Measurements from ENCODE around the gene FBXO46.

The FBXO46 gene

GRCh38 chr19:45663800-45664199 lies 66.9 kb downstream of the FBXO46 start:
- no peak for TF ChIP-seq CTCF (IDR thresholded peaks at IDR 0.05; ENCODE audit: low read depth, low read length)

DNA sequence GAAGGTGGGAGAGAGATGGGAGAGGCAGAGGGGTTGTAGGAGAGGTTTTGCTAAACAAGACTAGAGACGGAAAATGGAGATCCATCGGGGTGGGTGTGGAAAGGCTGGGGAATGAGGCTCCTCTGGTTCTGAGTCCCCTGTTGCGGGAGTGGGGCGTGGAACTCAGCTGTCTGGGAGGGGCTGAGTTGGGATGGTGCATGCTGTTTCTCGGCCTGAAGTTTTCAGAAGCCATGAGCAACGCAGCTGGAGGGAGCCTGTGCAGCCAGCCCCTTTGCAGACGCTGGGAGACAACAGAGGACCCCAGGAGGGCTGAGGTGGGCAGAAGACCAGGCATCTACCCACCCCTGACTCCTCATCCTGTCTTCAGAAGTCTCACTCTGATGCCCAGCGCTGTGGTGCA lies 70.1 kb downstream of the FBXO46 start:
- no peak for TF ChIP-seq CTCF (IDR thresholded peaks at IDR 0.05; ENCODE audit: low read depth, low read length)

More at GRCh38 chr19:45663800-45664199, 66.9 kb downstream of the FBXO46 start:
- no peak overlapping the region for H3K4me3 ChIP-seq (ENCODE audit: low read depth, low read length)

More for the DNA sequence above, 70.1 kb downstream of the FBXO46 start:
- no peak overlapping the region for H3K4me3 ChIP-seq (ENCODE audit: low read depth, low read length)
